BLaER1 treated with 17β-estradiol and CSF1 and Interleukin-3, amounts not matched to agents 10 nM and 100 nM (cell line): ENCODE results near the gene KDF1.
A peak's percentile ranks its signal among the peaks of the same experiment; 100 is the strongest.

Experiments used
- H3K27ac ChIP-seq, 11 experiments: shearing (Covaris generic); formaldehyde crosslinking; 2 replicates each; pipeline ENCODE4 v1.8.1; 2022
- H3K27me3 ChIP-seq, 11 experiments: shearing (Covaris generic); formaldehyde crosslinking; 2 replicates each; pipeline ENCODE4 v1.8.1; 2022
- H3K36me3 ChIP-seq, 11 experiments: shearing (Covaris generic); formaldehyde crosslinking; 2 replicates each; pipeline ENCODE4 v1.8.1; 2022
- H3K4me1 ChIP-seq, 10 experiments: shearing (Covaris generic); formaldehyde crosslinking; 2 replicates each; pipeline ENCODE4 v1.8.1; 2022
- H3K4me2 ChIP-seq, 11 experiments: shearing (Covaris generic); formaldehyde crosslinking; 2 replicates each; pipeline ENCODE4 v1.8.1; 2022
- H3K4me3 ChIP-seq, 10 experiments: shearing (Covaris generic); formaldehyde crosslinking; 2 replicates each; pipeline ENCODE4 v1.8.1; 2022
- H3K9ac ChIP-seq, 11 experiments: shearing (Covaris generic); formaldehyde crosslinking; 2 replicates each; pipeline ENCODE4 v1.8.1; 2022
- H3K9me3 ChIP-seq, 11 experiments: shearing (Covaris generic); formaldehyde crosslinking; replicated peaks in 1 of 11; 2 replicates each; pipeline ENCODE4 v1.8.1; 2022
- H4K20me1 ChIP-seq, 11 experiments: shearing (Covaris generic); formaldehyde crosslinking; 2 replicates each; pipeline ENCODE4 v1.8.1; 2022
- Cebpa-rat ChIP-seq, 11 experiments: shearing (Covaris generic); IDR thresholded peaks; 2 replicates each; pipeline ENCODE4 v1.8.1; 2022

Gene KDF1

GRCh38 chr1:26972390-26972789 lies 12.1 kb upstream of the KDF1 start:
- peaks cover 10 to 42% (median 31%) of the 10 kb centered on the region in 10 experiments for H3K4me1 ChIP-seq
- H3K9me3 ChIP-seq: no peaks in the 10 kb centered on the region
- no peaks in the 10 kb centered on the region for H4K20me1 ChIP-seq
- H3K27ac ChIP-seq: peak overlapping the region in 8 of 11 experiments; percentile 23 to 69 (median 44); a peak in 14 of 22 replicates
- 0 out of 20 replicates have a peak overlapping the region, but pooled peaks of 1 of the 10 experiments have one; percentile 4 for H3K4me3 ChIP-seq
- H3K9ac ChIP-seq: peak overlapping the region in 6 of 11 experiments; percentile 12 to 55 (median 36); a peak in 8 of 22 replicates
- peak overlapping the region; percentile 34 to 80 (median 67); a peak in 21 of 22 replicates for H3K4me2 ChIP-seq
- no peaks in the 10 kb centered on the region for H3K36me3 ChIP-seq
- no peak for TF ChIP-seq Cebpa-rat (IDR thresholded peaks at IDR 0.05)
- no peaks in the 10 kb centered on the region; a peak in 1 of 22 replicates for H3K27me3 ChIP-seq

GRCh38 chr1:26971590-26971989 lies 11.3 kb upstream of the KDF1 start:
- H3K4me3 ChIP-seq: no peak overlapping the region
- H3K4me2 ChIP-seq: peak overlapping the region; percentile 34 to 80 (median 67); a peak in 20 of 22 replicates
- peak overlapping the region in 7 of 11 experiments; percentile 34 to 69 (median 47); a peak in 13 of 22 replicates for H3K27ac ChIP-seq
- no peak for TF ChIP-seq Cebpa-rat (IDR thresholded peaks at IDR 0.05)
- peak overlapping the region in 5 of 11 experiments; percentile 12 to 55 (median 30); a peak in 4 of 22 replicates for H3K9ac ChIP-seq
- H3K9me3 ChIP-seq: no peaks in the 10 kb centered on the region
- H4K20me1 ChIP-seq: no peaks in the 10 kb centered on the region
- H3K36me3 ChIP-seq: no peaks in the 10 kb centered on the region
- H3K4me1 ChIP-seq: peaks cover 10 to 50% (median 39%) of the 10 kb centered on the region in 10 experiments
- no peaks in the 10 kb centered on the region; a peak in 1 of 22 replicates for H3K27me3 ChIP-seq

GRCh38 chr1:26970810-26971209 lies 10.5 kb upstream of the KDF1 start:
- Histone ChIP-seq H3K4me2 (peak overlapping the region in 6 of 11 experiments; percentile 3 to 39 (median 34); a peak in 11 of 22 replicates), H3K27ac (no peak overlapping the region), H3K9ac (no peak overlapping the region), H3K4me3 (no peak overlapping the region), H3K9me3 (no peaks in the 10 kb centered on the region), H4K20me1 (no peaks in the 10 kb centered on the region), H3K4me1 (peaks cover 10 to 57% (median 46%) of the 10 kb centered on the region in 10 experiments), H3K27me3 (no peaks in the 10 kb centered on the region; a peak in 1 of 22 replicates), H3K36me3 (no peaks in the 10 kb centered on the region)
- TF ChIP-seq Cebpa-rat (IDR thresholded peaks at IDR 0.05): no peak

- Histone ChIP-seq H3K9me3 (no peaks in the 10 kb centered on the region), H3K4me2 (no peak overlapping the region; a peak in 2 of 22 replicates), H3K36me3 (no peaks in the 10 kb centered on the region), H3K4me1 (peaks cover 11 to 78% (median 59%) of the 10 kb centered on the region in 10 experiments), H3K27ac (peak overlapping the region in 1 of 11 experiments; percentile 36; a peak in 2 of 22 replicates), H4K20me1 (no peaks in the 10 kb centered on the region), H3K4me3 (no peak overlapping the region), H3K9ac (no peak overlapping the region), H3K27me3 (peaks cover 6 to 18% (median 10%) of the 10 kb centered on the region in 11 experiments)
- no peak; a peak in 1 of 22 replicates for TF ChIP-seq Cebpa-rat (IDR thresholded peaks at IDR 0.05)
These were observed 5.4 kb upstream of the KDF1 start for GRCh38 chr1:26965628-26966027.

- peaks cover 10 to 23% (median 14%) of the 10 kb centered on the region in 11 experiments for H3K27me3 ChIP-seq
These were observed 4.9 kb upstream of the KDF1 start for GRCh38 chr1:26965213-26965612.

GRCh38 chr1:26961826-26962225 lies 1.6 kb upstream of the KDF1 start:
- Histone ChIP-seq H4K20me1 (no peaks in the 10 kb centered on the region), H3K9ac (peak overlapping the region in 3 of 11 experiments; percentile 6 to 55 (median 14); a peak in 2 of 22 replicates), H3K27me3 (peaks cover 32 to 48% (median 40%) of the 10 kb centered on the region in 11 experiments), H3K4me1 (peaks cover 18 to 71% (median 55%) of the 10 kb centered on the region in 10 experiments), H3K4me3 (no peak overlapping the region), H3K36me3 (no peaks in the 10 kb centered on the region), H3K9me3 (peaks cover 0 to 4% (median 0%) of the 10 kb centered on the region in 11 experiments; a peak in 3 of 22 replicates), H3K27ac (peak overlapping the region in 7 of 11 experiments; percentile 36 to 76 (median 50); a peak in 13 of 22 replicates), H3K4me2 (peak overlapping the region in 10 of 11 experiments; percentile 9 to 82 (median 65); a peak in 17 of 22 replicates)
- TF ChIP-seq Cebpa-rat (IDR thresholded peaks at IDR 0.05): peak in 4 of 11 experiments; percentile 32 to 80 (median 50); a peak in 5 of 22 replicates

More at GRCh38 chr1:26965213-26965612, 4.9 kb upstream of the KDF1 start:
- Histone ChIP-seq H4K20me1 (no peaks in the 10 kb centered on the region), H3K9ac (no peak overlapping the region), H3K4me1 (peaks cover 12 to 78% (median 59%) of the 10 kb centered on the region in 10 experiments), H3K4me3 (no peak overlapping the region), H3K9me3 (no peaks in the 10 kb centered on the region), H3K27ac (peak overlapping the region in 3 of 11 experiments; percentile 72 to 76 (median 72); a peak in 3 of 22 replicates), H3K36me3 (no peaks in the 10 kb centered on the region), H3K4me2 (peak overlapping the region in 3 of 11 experiments; percentile 80 to 82 (median 82); a peak in 2 of 22 replicates)
- TF ChIP-seq Cebpa-rat (IDR thresholded peaks at IDR 0.05): no peak

GRCh38 chr1:26960625-26960966 lies 328 bp upstream of the KDF1 start:
- no peaks in the 10 kb centered on the region for H4K20me1 ChIP-seq
- H3K4me2 ChIP-seq: peak overlapping the region in 9 of 11 experiments; percentile 51 to 82 (median 69); a peak in 16 of 22 replicates
- no peak overlapping the region for H3K4me3 ChIP-seq

GRCh38 chr1:26959270-26959669 lies 998 bp downstream of the KDF1 start:
- H3K9ac ChIP-seq: no peak overlapping the region
- H3K36me3 ChIP-seq: peaks cover 0 to 4% (median 0%) of the 10 kb centered on the region in 11 experiments; a peak in 1 of 22 replicates
- H4K20me1 ChIP-seq: no peaks in the 10 kb centered on the region
- peaks cover 32 to 48% (median 40%) of the 10 kb centered on the region in 11 experiments for H3K27me3 ChIP-seq
- H3K27ac ChIP-seq: no peak overlapping the region
- H3K4me1 ChIP-seq: peaks cover 18 to 48% (median 44%) of the 10 kb centered on the region in 10 experiments
- H3K4me2 ChIP-seq: no peak overlapping the region
- peaks cover 0 to 18% (median 12%) of the 10 kb centered on the region in 11 experiments; a peak in 15 of 22 replicates for H3K9me3 ChIP-seq
- no peak overlapping the region for H3K4me3 ChIP-seq
- no peak for TF ChIP-seq Cebpa-rat (IDR thresholded peaks at IDR 0.05)

More at GRCh38 chr1:26960625-26960966, 328 bp upstream of the KDF1 start:
- TF ChIP-seq Cebpa-rat (IDR thresholded peaks at IDR 0.05): no peak
- H3K27ac ChIP-seq: peak overlapping the region in 2 of 11 experiments; percentile 73 to 76; a peak in 2 of 22 replicates
- peaks cover 0 to 4% (median 0%) of the 10 kb centered on the region in 11 experiments; a peak in 1 of 22 replicates for H3K36me3 ChIP-seq
- peaks cover 32 to 48% (median 40%) of the 10 kb centered on the region in 11 experiments for H3K27me3 ChIP-seq
- no peak overlapping the region for H3K9ac ChIP-seq
- peaks cover 18 to 58% (median 50%) of the 10 kb centered on the region in 10 experiments for H3K4me1 ChIP-seq
- peaks cover 0 to 15% (median 9%) of the 10 kb centered on the region in 11 experiments; a peak in 15 of 22 replicates for H3K9me3 ChIP-seq

GRCh38 chr1:26957306-26957705 lies 3.0 kb downstream of the KDF1 start:
- Histone ChIP-seq H4K20me1 (no peaks in the 10 kb centered on the region; a peak in 1 of 22 replicates), H3K9me3 (peaks cover 0 to 18% (median 12%) of the 10 kb centered on the region in 11 experiments; a peak in 15 of 22 replicates), H3K4me3 (no peak overlapping the region), H3K36me3 (peaks cover 0 to 4% (median 0%) of the 10 kb centered on the region in 11 experiments; a peak in 1 of 22 replicates), H3K27me3 (peaks cover 32 to 47% (median 40%) of the 10 kb centered on the region in 11 experiments), H3K9ac (no peak overlapping the region), H3K27ac (no peak overlapping the region), H3K4me1 (peaks cover 11 to 28% (median 26%) of the 10 kb centered on the region in 10 experiments; a peak in 19 of 20 replicates), H3K4me2 (no peak overlapping the region)
- no peak for TF ChIP-seq Cebpa-rat (IDR thresholded peaks at IDR 0.05)
